Ureter (tissue), 1 donor: ENCODE data around the gene CXorf49B. TPM values are rescaled to one million over a fixed set of nuclear protein-coding genes. Genes with fewer than 3 reads are reported as not detected.
"Not testable (repeated sequence)": the region's sequence is repeated elsewhere in the genome, so short reads cannot be mapped to it uniquely, and the experiment has no call there.

Experiments
- DNase-seq: peaks from one replicate; pipeline ENCODE4 v3.0.0-alpha.2; 2020; ENCODE audit warnings: low spot score
- total RNA-seq: library from RNA; stranded (reverse); gene quantifications from one replicate; pipeline ENCODE4 v1.2.4, GENCODE V29; 2023
- donor health status: DM: yes; HTN: yes; CAD: no.

Gene CXorf49B
- not detected for total RNA-seq

DNA sequence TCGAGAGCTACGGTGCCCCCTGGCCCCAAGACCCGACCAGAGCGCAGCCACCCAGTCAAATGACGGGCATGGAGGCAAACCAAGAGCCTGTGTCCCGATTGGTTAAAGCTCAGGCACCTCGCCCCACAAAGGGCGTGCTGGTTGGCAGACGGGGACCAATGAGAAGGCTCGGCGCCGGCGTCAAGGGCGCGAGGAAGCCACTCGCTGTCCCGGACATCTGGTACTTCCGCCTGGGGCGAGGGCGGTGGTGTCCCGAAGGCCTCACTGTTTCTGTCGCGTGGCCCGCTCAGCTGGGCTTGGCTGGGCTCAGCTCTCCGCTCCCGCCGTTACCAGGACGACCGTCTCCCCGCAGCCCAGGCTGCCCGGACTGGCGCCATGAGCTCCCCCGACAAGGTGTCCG lies at the start of gene CXorf49B:
Gene CXorf49B, plus strand, starts transcription at position 301 of the 400 bp plus-strand sequence. Its CDS starts 75 bp downstream, at position 376.
- not testable (repeated sequence) for DNase-seq

DNA sequence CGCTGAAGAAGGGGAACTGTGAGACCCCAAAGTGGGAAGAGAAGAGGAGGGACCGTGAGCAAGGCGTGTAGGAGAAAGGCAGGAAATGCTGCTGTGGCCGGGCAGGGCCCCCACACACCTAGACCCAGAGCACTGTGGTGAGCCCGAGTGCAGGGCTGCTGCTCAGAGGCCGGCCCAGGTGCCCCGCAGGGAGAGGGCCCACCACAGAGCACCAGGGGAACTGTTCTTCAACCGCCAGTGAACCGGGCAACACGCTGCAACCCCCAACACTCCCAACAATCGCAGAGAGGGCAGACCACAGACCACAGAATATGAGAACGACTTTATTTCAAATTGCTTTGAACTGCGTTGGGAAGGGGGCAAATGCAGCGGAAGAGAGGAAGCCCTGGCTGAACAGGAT lies 49.1 kb upstream of the CXorf49B start:
- not testable (repeated sequence) for DNase-seq

DNA sequence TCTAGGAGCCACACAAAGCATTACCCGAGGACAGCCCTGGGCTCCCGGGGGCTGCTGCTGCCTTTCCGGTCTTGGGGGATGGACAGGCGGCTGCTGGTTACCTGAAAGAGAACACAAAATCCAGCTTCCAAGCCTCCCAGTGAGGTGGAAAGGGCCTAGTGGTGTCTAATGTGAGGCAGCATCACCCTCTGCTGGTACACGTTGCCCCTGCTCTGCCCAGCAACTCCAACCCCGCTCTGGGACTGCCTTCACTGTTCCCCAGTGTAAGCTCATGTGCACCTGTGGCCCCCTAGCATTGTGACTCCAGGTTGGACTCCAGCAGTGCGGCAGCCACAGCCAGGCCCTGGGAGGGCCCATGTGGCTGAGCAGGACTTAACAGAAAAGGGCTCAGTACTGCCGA lies 47.6 kb upstream of the CXorf49B start:
- not testable (repeated sequence) for DNase-seq

DNA sequence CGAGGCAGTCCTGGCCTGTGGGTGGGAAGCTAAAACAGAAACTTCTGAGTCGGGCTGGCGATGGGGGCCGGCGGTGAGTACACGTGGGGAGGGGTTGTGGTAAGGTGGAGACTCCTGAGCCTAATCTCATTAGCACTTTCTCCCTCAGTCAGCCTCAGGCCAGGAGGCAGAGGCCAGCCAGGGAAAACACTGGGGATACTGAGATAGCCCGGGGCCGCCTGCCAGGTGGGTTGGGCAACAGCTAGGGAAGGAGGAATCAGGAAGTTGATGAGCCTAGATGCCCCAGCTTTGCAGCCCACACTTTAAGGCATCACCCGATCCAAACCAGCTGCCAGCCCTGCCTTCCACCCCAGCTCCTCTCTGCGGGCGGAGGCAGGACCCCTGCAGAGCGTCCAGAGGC lies 46.8 kb upstream of the CXorf49B start:
- DNase-seq: not testable (repeated sequence)

DNA sequence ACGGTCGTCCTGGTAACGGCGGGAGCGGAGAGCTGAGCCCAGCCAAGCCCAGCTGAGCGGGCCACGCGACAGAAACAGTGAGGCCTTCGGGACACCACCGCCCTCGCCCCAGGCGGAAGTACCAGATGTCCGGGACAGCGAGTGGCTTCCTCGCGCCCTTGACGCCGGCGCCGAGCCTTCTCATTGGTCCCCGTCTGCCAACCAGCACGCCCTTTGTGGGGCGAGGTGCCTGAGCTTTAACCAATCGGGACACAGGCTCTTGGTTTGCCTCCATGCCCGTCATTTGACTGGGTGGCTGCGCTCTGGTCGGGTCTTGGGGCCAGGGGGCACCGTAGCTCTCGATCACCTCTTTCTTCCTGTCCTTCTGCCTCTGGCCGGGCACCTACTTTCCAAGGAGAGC lies 45.0 kb upstream of the CXorf49B start, which contains the start of gene CXorf49:
Gene CXorf49, minus strand, starts transcription at position 101 of the 400 bp plus-strand sequence. CDS start 134 bp downstream, outside the sequence.
- not testable (repeated sequence) for DNase-seq

DNA sequence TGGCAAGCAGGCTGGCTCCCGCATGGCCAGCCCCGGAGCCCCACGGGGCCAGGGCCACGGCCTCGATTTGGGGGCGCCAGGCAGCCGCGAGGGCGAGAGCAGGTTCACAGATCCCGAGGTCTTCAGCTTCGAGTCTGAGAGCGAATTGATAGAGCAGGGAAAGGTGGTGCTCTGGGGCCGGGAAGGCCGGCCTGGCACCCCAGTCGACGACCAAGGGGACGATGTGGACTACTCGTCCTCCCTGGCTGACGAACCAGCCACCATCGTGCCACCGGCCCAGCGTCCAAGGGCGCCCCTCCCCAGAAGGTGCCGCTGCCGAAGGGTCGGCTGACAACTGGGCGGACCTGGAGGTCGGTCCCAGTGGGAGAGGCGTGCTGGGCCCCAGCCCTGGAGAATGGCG lies 44.0 kb upstream of the CXorf49B start:
- not testable (repeated sequence) for DNase-seq

DNA sequence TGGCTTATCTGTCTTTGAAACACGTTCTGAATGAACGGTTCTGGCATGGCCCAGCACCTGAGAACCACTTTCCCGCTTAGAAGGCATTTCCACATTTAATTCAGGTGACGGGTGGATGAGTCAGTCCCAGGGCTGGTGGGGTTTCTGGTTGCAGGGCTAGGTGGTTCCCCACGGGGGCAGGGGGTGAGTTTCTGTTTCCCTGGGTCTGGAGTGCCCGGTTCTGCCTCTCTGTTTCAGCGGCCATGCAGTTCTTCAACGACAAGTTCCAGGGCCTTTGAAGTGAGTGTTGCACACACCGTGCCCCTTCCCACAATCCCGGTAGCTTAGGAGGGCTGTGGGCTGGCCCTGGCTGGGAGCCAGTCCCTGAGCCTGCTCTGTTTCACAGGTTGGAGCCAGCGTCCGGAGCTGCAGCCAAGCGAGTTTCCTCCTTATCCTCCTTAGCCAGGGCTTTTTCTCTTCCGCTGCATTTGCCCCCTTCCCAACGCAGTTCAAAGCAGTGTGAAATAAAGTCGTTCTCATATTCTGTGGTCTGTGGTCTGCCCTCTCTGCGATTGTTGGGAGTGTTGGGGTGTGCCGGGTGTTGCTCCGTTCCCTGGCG lies 42.8 kb upstream of the CXorf49B start:
- DNase-seq: not testable (repeated sequence)

DNA sequence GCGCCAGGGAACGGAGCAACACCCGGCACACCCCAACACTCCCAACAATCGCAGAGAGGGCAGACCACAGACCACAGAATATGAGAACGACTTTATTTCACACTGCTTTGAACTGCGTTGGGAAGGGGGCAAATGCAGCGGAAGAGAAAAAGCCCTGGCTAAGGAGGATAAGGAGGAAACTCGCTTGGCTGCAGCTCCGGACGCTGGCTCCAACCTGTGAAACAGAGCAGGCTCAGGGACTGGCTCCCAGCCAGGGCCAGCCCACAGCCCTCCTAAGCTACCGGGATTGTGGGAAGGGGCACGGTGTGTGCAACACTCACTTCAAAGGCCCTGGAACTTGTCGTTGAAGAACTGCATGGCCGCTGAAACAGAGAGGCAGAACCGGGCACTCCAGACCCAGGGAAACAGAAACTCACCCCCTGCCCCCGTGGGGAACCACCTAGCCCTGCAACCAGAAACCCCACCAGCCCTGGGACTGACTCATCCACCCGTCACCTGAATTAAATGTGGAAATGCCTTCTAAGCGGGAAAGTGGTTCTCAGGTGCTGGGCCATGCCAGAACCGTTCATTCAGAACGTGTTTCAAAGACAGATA lies 2.4 kb upstream of the CXorf49B start:
- DNase-seq: not testable (repeated sequence)

DNA sequence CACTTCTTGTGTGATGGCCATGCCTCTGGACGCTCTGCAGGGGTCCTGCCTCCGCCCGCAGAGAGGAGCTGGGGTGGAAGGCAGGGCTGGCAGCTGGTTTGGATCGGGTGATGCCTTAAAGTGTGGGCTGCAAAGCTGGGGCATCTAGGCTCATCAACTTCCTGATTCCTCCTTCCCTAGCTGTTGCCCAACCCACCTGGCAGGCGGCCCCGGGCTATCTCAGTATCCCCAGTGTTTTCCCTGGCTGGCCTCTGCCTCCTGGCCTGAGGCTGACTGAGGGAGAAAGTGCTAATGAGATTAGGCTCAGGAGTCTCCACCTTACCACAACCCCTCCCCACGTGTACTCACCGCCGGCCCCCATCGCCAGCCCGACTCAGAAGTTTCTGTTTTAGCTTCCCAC lies 1.7 kb downstream of the CXorf49B start:
- DNase-seq: not testable (repeated sequence)

DNA sequence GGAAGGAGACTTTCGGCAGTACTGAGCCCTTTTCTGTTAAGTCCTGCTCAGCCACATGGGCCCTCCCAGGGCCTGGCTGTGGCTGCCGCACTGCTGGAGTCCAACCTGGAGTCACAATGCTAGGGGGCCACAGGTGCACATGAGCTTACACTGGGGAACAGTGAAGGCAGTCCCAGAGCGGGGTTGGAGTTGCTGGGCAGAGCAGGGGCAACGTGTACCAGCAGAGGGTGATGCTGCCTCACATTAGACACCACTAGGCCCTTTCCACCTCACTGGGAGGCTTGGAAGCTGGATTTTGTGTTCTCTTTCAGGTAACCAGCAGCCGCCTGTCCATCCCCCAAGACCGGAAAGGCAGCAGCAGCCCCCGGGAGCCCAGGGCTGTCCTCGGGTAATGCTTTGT lies 2.5 kb downstream of the CXorf49B start:
- not testable (repeated sequence) for DNase-seq

DNA sequence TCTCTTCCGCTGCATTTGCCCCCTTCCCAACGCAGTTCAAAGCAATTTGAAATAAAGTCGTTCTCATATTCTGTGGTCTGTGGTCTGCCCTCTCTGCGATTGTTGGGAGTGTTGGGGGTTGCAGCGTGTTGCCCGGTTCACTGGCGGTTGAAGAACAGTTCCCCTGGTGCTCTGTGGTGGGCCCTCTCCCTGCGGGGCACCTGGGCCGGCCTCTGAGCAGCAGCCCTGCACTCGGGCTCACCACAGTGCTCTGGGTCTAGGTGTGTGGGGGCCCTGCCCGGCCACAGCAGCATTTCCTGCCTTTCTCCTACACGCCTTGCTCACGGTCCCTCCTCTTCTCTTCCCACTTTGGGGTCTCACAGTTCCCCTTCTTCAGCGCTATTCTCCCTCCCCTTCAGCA lies 4.0 kb downstream of the CXorf49B start:
- DNase-seq: not testable (repeated sequence)

DNA sequence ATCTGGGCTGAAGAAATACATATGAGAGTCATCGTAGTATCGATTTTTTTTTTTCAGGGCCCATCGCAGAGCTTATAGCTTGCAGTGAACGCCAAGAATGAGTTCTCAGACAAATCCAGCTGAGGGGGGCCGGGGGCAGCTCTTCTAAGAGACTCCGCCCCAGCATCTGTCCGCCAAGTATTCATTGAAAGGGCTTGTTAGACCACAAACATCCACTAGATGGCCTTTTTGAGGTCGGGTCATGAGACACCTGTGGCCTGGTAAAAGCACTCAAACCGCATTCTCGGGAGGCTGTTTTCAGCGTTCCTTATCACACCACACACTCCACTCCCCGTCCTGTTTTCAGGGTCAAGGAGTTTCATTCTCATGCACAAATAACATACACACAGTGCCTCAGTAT lies 15.2 kb downstream of the CXorf49B start:
- not testable (repeated sequence) for DNase-seq

DNA sequence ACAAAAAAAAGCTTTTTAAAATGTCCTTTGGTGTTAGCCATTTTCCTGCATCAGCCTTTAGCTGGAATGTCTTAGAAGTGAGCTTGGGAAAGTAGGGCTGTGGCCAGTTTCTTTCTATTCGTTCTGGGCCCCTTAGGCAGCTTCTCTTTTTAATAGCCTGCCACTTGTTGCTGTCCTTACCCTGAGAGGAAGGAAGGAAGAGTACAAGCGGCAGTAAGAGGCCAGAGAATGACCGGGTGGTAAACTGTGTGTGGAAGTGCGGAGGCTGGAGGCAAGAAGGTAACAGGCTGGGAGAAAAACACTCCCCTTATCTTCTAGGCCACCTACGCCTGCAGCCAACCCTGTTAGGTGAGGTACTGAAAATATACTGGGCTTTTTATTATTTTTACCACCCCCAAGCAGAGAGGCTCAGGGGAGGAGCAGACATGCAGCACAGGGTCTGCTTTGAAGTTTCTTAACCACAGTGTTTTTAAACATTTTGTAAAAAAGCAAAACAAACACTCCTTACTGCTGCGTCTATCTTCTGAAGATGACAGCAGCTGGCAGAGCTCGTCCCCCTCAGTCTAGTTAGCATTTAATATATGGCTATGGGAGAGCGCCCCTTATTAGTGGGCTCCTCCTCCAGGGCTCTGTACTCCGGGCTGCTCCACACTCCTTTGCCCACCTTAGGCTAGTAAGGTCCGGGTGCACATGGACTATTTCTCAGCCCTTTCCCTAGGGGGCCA lies 19.2 kb downstream of the CXorf49B start:
- DNase-seq: not testable (repeated sequence)

DNA sequence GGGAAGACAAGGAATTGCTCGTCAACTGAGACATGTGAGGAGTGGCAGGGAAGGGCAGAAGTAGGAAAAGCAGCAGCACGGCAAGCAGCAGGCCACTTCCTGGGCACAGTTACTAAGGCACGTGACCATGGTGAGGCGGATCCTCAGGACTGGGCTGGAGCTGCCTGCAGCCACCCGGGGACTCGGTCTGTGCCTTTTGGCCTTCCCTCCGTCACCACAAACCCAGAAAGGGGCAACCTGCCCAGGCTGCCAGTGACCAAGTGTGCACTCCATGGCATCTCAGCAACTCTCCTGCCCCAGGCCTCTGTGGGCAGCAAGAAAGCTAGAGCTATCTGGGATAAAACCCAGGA lies 19.8 kb downstream of the CXorf49B start:
- DNase-seq: not testable (repeated sequence)

DNA sequence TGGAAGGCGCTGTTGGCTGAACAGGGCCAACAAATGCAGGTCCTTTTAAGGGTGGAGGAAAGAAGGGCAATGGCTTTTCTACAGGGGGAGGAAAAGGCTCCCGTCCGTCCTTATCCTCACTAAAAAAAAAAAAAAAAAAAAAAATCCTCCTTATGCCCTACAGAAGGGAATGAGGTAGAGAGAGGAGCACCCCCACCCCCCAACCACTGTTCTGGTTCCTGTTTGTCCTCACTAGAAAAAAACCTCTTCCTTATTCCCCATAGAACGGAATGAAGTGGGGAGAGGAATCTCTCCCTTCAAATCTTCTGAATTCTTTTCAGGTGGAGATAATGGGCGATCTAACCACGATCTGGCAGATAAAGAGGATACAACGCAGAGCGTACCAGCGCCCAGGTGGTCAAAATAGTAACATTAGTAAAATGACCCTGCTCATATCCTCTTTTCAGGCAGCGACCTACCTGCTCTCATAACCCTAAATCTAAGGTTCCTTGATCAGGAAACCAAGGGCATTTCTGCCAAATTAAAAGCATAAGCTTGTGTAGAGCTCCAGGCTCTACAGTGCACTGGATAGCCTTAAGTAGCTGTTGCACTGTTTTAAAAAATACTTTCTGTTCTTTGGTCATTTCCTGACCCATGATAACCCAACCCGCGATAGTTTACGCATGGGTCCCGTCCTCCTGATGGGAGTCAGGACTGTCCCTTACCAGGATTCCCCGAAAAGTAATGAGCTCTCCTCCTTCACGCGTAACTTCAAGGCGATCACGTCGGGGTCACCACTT lies 20.6 kb downstream of the CXorf49B start:
- not testable (repeated sequence) for DNase-seq

DNA sequence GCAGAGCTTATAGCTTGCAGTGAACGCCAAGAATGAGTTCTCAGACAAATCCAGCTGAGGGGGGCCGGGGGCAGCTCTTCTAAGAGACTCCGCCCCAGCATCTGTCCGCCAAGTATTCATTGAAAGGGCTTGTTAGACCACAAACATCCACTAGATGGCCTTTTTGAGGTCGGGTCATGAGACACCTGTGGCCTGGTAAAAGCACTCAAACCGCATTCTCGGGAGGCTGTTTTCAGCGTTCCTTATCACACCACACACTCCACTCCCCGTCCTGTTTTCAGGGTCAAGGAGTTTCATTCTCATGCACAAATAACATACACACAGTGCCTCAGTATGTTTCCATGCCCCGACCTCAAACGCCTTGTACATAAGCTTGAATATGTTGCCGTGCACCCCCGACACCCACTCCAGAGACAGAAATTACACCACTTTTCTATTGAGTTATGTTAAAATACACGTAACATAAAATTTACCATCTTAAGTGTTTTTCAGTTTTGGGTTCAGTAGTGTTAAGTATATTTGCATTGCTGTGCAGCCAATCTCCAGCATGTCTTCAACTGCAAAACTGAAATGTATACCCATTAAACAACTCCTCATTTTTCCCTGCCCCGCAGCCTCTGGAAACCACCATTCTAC lies 21.3 kb downstream of the CXorf49B start:
- not testable (repeated sequence) for DNase-seq

DNA sequence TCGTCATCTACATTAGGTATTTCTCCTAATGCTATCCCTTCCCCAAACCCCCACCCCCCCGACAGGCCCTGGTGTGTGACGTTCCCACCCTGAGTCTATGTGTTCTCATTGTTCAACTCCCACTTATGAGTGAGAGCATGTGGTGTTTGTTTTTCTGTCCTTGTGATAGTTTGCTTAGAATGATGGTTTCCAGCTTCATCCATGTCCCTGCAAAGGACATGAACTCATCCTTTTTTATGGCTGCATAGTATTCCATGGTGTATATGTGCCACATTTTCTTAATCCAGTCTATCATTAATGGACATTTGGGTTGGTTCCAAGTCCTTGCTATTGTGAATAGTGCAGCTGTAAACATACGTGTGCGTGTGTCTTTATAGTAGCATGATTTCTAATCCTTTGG lies 43.3 kb downstream of the CXorf49B start:
- not testable (repeated sequence) for DNase-seq

DNA sequence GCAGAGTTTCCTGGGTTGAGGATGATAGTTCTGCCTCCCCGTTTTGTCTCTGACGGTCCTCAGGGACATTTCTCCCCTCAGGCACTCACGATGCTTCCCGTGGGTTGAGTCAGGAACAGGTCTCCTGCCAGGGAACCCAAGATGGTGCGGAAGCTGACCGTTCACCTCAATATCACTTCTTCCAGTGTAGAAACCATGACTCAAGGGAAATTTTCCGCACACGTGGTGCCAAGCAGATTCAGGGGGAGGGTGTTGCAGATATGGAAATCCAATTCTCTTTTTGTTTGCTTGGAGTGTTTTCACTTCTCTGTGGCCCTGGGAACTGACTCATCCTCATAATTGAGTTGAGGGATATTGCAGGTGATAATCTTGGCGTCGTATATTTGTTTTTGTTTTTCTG lies 46.7 kb downstream of the CXorf49B start:
- no peak for DNase-seq

DNA sequence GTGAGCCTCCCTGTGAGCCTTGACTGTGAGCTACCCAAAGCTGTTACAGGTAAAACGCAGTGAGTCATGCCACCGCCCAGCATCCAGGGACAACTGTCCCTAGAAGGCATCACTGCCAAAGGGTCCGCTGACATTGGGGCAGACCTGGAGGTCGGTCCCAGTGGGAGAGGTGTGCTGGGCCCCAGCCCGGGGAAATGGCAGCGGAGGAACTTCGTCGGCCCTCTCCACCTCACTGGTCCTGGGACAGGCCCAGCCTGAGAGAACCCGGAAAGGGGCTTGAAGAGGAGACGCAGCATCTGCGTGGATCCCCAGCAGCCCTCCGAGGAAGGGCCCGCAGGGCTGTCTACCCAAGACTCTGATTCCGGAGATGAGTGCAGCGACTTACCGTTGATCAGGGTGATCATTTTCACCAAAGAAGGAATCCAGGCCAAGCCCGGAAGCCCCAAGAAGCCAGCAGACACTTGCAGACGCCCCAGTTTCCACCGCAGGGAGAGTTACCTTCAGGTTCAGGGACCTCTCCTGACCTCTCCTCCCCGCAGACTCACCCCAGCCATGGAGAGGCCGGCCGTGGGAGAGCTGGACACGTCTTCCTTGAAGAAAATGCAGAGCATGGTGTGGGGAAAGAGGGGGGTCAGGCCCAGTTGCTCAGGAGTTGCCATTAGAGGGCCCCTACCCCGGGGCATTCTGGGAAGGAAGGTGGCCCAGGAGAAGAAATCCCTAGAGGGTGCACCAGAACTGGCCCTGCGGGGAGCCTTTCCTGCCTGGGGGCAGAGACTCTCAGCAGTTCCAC lies 51.2 kb downstream of the CXorf49B start:
- DNase-seq: no peak

DNA sequence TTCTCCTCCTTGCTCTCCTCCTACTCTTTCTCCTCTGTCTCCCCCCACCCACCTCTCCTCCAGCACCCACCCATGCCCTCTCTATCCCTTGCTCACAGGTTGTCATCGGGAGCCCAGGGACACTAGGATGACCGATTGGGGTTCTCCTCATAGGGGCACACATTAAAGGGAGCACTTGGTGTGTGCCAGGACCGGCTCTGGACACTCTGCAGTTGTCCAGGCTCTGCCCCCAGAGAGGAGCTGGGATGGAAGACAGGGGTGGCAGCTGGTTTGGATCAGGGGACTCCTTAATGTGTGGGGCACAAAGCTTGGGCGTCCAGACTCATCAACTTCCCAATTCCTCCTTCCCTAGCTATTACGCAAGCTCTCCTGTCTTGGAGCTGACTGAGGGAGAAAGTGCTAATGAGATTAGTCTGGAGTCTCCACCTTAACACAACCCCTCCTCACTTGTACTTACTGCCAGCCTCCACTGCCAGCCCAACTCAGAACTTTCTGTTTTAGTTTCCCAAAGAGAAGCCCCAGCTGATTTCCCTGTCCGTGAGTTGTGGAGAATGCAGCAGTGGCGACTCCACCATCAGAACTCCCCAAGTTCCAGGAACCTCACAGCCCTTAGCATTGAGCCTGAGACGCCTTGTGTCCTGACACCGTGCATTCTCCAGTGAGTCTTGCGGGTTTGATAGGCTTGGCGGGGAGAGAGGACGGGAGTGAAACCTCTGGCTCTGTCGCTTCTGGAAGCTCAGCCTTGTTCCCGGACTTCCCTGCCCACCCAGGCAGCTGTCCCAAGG lies 52.2 kb downstream of the CXorf49B start:
- no peak for DNase-seq
